HepG2 (cell line): Measurements from ENCODE around the gene CCDC177.

Source experiments
- BHLHE40 ChIP-seq: IDR thresholded peaks from 2 replicates; pipeline ENCODE4 v1.6.1; 2011; ENCODE audit warnings: low read length, improper control_type of control experiment
- GLMP ChIP-seq: sonication (generic); formaldehyde crosslinking; IDR thresholded peaks from 2 replicates; pipeline ENCODE4 v1.9.0; 2021; ENCODE audit warnings: missing genetic modification reagents, mild to moderate bottlenecking, borderline replicate concordance
- RFXANK ChIP-seq: IDR thresholded peaks from 2 replicates; pipeline ENCODE4 v1.6.1; 2016

DNA sequence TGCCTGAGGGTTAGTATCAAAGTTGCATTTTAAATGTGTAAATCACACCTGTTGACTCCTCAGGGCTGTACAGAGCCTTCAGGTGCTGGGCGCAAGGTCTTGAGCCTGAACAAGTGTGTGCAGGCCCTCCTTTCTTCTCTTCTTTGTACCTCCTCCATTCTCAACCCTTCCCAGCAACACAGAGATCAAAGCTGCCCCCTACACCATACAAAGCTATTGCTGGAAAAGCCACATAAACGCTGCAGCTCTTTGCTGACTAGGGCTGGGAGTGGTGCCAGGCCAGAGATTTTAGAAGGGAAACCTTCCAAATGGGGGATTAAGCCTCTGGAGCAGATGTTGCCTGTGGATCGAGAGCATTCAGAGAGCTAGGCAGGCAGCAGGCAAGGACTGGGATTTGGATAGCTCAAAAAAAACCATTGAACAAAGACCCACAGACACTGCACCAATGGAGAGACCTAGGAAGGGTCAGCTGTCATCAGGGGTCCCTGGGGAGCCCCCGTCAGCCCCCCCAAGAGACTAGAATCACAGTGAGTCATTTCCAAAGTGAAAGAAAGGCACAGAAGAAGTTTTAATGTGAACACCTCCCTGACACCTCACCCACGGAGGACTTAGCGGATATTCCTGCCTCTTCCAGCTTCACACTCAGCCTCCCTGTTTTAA, 18.5 kb upstream of the CCDC177 start:
- TF ChIP-seq RFXANK (no peak), BHLHE40 (no peak), GLMP (CRISPR knock-in tag) (no peak)
